ENCODE data around the gene GAD2.

GRCh38 chr10:26211781-26212444 is 4.7 kb upstream of the GAD2 start:
- TF ChIP-seq POLR2A (IDR thresholded peaks at IDR 0.05), result no peak
- TF ChIP-seq CTCF (IDR thresholded peaks at IDR 0.05), result no peak
- TF ChIP-seq POLR2AphosphoS5 (IDR thresholded peaks at IDR 0.05), result no peak
- TF ChIP-seq EP300 (IDR thresholded peaks at IDR 0.05), result no peak
